GM21381 (cell line): ENCODE data around the gene PRSS21.

Source experiments
- ATAC-seq: cut with Tn5 transposase; IDR thresholded peaks from one replicate; pipeline ENCODE4 v1.9.1; 2021; ENCODE audit warnings: mild to moderate bottlenecking, moderate library complexity; ENCODE audit not compliant: unreplicated experiment

Gene PRSS21

DNA sequence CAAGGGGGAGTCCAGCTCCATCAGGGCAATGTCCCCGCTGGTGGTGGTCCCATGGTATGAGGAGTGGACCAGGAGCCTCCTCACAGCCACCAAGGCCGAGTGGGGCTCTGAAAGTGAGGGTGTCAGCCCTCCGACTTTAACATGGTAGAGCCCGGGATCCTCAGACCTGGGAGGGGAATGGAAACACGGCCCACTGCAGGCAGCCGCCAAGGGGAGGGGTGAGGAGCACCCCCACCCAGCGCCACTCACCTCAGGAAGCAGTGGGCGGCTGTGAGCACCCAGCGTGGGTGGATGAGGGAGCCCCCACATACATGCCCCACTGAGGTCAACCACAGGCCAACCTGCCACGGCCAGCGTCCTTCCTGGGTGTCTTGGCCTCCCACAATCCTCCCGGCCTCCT lies 23.9 kb downstream of the PRSS21 start:
- no peak for ATAC-seq

GRCh38 chr16:2841606-2842339 lies 24.7 kb downstream of the PRSS21 start:
- ATAC-seq, result no peak

DNA sequence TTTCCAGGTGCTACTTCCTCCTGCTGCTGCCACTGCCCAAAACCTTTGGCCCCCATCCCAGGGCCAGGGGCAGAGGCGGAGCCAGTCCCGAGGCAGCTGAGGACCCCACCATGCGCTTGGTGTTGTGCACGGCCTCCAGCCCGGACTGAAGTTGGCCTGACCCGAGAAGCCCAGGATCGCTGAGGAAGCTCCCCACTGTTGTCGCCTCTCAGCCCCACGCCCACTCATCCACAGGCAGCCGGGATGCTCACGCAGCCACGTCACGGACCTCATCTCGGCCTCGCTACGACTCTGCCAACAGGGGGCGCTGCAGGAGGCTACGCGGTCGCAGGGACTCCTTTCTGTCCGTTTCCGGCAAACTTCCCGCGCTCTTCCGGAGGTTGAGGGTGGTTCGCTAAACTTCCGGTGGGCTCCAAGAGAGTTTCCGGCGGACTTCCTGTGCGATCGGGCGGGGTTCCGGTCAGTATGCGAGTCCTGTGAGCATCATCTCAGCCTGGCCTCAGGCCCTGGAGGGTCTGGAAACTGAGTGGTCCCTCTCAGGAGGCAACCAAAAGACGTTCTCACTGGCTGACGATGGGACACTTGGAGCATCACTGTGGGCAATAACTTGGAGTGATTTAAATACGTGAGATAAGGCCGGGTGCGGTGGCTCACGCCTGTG lies 25.4 kb downstream of the PRSS21 start:
- ATAC-seq, result no peak

DNA sequence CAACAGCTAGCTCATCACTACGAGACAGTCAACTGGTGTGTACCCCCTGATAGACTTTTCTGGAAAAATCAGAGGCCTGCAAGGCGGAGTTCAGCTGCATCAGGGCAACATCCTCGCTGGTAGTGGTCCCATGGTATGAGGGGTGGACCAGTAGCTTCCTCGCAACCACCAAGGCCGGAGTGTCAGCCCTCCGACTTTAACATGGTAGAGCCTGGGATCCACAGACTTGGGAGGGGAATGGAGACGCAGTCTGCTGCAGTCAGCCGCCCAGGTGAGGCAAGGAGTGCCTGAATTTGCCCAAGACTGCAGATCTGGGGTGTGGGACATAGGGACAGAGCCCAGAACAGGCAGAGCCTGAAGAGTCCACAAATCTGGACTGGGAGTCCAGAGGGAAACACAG lies 26.5 kb downstream of the PRSS21 start:
- ATAC-seq, result no peak

GRCh38 chr16:2845116-2845515 lies 28.1 kb downstream of the PRSS21 start:
- ATAC-seq, result no peak

GRCh38 chr16:2846511-2847310 lies 29.7 kb downstream of the PRSS21 start:
- ATAC-seq, result no peak

GRCh38 chr16:2848933-2849725 lies 32.1 kb downstream of the PRSS21 start:
- no peak for ATAC-seq

DNA sequence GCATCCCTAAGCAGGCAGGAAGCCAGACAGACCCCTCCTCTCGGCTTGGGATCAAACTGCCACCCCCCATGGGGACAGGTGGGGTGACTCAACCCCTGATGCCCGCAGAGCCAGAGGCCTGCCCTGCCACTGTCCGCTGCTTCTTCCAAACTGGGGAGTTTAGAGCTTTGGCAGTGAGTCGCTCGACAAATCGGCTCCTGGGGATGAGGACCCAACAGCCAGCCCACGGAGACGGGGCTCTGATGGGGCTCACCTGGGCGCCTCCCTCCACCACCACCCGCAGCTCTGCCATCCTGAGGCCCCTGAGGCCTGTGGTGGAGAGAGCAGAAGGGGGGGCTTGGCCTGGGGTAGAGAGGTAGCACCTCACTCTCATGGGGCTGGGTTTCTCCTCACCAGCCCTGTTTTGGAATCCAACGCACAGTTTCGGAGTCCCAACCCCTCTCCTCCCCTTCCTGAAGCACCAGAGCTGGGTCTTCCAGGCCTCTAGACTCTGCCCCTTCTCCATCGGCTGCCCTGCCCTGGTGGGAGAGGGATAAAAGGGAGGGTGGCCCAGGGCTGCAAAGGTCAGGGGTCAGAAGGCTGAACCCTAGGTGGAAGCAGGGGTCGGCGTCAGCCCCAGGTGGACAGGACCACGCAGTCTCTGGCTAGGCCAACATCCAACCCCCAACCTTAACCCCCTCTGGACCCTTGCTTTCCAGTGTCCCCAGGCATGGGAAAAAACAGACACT lies 35.1 kb downstream of the PRSS21 start:
- ATAC-seq, result no peak

DNA sequence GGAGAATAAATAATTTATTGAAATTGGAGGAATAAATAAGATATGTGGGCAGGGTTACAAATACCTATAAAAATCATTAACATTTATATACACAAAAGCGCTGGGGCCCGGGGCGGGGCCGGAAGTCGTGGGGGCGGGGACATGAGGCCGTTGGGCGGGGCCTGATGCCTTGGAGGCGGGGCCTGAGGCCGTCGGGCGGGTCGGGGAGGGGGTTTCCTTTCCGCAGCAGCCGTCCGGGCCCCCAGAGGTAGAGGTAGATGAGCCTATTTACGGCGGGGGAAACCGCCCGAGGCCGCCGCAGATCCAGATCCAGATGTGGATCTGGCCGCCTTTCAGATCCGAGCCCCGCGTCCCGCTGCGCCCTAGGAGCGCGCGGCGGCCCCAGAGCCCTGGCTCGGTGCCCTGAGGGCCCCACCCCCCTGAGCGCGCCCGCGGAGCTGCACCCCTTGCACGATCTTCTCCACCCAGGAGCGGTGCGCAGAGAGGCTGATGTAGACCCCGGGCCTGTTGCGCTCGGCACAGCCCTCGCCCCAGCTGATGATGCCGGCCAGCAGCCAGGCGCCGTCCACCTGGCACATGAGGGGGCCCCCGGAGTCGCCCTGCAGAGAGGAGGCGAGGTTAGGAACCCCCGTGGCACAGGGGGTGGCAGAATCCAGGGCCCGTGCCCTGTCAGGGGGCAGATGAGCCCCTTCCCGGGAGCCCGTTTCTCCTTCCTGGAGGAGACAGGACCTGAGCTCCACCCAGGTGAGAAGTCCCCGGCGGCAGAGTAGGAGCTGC lies 35.9 kb downstream of the PRSS21 start:
- no peak for ATAC-seq

DNA sequence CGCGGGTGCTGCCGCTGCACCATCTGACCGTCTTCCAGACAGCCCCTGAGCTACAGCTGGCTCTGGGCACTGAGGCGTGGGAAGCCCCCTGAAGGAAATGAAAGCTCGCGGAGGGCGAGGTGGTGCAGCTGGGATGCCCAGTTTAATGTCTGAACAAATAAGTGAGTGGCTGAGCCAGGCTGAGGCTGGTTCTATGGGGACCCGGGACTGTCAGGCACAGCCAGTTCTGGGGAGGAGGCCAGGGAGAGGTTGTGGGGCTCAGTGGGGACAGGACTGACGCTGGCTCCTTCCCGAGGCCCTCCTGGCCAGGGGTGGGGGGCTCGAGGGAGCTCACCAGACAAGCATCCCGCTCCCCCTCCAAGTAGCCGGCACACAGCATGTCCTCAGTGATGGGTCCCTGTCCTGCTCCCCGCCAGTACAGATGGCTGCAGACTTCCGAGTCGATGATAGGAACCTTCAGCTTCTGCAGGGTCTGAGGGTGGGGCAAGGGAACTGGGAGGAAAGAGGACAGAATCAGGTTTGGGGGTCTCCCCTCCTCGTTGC lies 36.6 kb downstream of the PRSS21 start:
- ATAC-seq, result no peak

DNA sequence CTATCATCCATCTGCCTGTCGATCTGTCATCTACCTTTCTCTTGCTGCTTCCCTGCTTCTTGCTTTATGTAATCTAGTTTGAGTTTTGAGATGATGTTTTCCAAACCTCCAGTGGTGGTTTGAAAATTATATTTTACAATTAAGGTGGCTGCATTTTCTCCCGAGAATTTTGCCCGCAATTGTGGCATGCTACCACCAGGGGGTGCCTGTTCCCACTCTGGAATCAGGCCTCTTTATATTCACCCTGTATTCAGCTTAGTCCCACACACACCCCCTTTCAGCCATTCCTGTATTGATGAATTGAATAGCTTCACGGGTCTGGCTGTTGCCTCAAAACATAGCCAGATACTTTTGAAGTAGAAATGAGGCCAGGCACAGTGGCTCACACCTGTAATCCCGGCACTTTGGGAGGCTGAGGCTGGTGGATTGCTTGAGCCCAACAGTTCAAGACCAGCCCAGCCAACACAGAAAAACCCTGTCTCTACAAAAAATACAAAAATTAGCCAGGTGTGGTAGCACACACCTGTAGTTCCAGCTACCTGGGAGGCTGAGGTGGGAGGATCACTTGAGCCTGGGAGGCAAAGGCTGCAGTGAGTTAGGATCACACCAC lies 37.8 kb downstream of the PRSS21 start:
- no peak for ATAC-seq

- ATAC-seq, result no peak
Measured at GRCh38 chr16:2855536-2855935, 38.5 kb downstream of the PRSS21 start.

- no peak for ATAC-seq
Measured at GRCh38 chr16:2856061-2856670, 39.1 kb downstream of the PRSS21 start.

GRCh38 chr16:2856686-2857450 lies 39.8 kb downstream of the PRSS21 start:
- ATAC-seq, result no peak

DNA sequence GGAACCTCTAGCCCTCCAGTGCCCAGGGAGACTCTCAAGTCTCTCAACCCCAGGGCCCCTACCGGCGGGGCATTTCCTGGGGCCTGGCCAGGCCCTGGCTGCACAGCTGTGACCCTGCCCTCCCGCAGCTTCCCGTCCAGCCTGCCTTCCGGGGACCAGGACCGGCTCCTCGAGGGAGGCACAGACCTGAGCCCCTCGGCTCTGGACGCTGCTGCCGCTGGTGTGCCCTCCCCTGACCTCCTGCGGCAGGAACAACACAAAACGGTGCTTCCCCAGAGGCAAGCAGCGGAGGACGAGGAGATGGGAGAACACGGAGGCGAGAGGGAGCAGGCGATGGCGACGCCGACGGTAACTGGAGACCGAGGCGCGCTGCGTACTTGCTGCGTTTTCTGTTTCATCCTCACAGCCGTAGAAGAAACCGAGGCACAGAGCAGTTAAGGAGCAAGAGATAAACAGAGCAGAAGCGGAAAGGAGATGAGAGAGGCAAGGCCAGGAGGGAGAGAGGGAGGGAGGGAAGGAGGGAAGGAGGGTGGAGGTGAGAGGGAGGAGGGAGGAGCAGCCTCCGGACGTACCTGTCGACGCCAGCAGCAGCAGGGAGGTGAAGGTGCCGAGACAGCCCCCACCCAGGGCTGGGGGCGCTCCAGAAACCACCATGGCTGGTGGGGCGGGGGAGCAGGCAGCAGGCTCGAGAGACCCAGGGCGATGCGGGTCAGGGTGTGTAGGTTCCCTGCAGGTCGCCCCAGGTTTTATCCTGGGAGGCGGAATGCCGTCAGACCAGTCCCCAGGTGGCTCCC lies 40.6 kb downstream of the PRSS21 start, which contains the start of gene PRSS22:
PRSS22 (minus strand) TSS at position 720 of the 794 bp plus-strand sequence; CDS start at position 654, 66 bp downstream.
- ATAC-seq, result no peak

DNA sequence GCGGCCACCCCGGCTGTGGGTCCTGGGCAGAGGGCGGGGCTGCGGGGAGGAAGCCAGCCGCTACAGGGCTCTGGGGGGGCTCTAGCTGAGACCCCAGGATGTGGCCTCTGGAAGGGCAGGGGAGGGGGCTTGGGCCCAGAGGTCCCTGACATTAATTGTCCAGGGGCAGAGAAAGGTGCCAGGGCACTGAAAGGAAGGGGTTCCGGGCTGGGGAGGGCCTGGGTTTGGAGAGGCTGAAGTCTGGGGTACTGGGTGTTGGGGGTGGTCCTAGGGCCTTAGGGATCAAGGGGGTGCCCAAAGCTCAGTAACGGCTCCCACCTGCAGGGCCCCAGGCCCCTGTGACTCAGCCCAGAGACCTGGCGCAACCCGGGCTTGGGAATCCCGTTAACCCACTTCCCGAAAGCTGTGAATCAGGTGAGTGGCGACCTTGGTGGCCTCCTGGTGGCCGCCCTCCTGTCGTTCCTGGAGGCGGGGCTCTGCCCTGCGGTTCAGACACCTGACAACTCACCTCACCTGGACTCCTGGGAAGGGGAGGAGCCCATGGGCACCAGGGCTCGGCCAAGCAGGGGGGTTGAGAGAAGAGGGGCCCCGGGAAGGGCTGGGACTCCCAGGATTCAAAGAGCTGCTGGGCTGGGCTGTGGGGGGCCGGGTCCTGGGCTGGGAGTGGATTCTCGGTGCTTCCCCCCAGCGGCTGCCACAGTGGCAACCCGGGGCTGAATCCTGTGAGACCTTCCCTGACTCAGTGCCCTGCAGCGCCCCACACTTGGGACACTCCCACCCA lies 41.4 kb downstream of the PRSS21 start:
- ATAC-seq, result no peak
